ENCODE measurements around the gene ORC4.

DNA sequence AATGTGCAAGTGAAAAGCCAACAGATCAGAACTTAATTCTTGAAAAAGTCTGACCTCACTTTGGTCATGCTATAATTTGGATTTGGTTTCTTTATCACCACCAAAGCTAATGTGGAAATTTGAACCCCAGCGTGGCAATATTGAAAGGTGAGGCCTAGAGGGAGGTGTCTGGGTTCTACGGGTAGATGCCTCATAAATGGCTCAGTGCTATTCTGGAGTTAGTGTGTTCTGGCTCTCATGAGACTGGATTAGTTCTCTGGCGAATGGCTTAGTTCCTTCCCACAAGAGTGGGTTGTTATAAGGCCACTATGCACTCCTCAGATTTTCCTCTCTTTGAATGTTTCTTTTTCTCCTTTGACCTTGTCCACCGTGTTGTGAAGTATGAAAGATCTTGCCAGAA, 22.3 kb downstream of the ORC4 start:
- TF ChIP-seq EP300 (IDR thresholded peaks at IDR 0.05; ENCODE audit: borderline replicate concordance) (no peak), ZBTB7A (IDR thresholded peaks at IDR 0.05; ENCODE audit: low read depth) (no peak)
